CD4-positive, alpha-beta T cell (primary cell): ENCODE measurements around the gene SPAAR. TPM values are rescaled to one million over a fixed set of nuclear protein-coding genes. Genes with fewer than 3 reads are reported as not detected.

Source experiments
- ATAC-seq: fragments of 200-7000 bp; cut with Tn5 transposase; one replicate; pipeline ENCODE4 v1.10.0; 2022; ENCODE audit warnings: mild to moderate bottlenecking; ENCODE audit not compliant: poor library complexity
- CTCF ChIA-PET: fragments of 350-600 bp; sonication (Branson Sonifier 250); formaldehyde crosslinking; loops from one replicate; lab custom pipeline; 2021; ENCODE audit warnings: antibody characterized with exemption, inconsistent platforms; lab: Charles Lee
- POLR2A ChIA-PET: fragments of 350-600 bp; sonication (Branson Sonifier 250); formaldehyde crosslinking; loops from one replicate; lab custom pipeline; 2021; ENCODE audit warnings: antibody characterized with exemption, inconsistent platforms; lab: Charles Lee
- DNase-seq, 14 experiments: peaks; one replicate each; pipeline ENCODE4 v3.0.0-alpha.2; 2013 to 2020; ENCODE audit warnings: mixed read lengths in 2 of 14
- H3K27ac ChIP-seq, 2 donors: one replicate each; pipeline versions ENCODE4 v1.5.1 to v1.7.0; 2013; ENCODE audit warnings: low read length in 2 of 2, low read depth in 1 of 2, mild to moderate bottlenecking in 1 of 2
- H3K27me3 ChIP-seq, 2 experiments: 1 replicate in 1 of 2; 2 replicates in 1 of 2; pipeline versions ENCODE4 v1.6.1 to v1.7.0; 2013; ENCODE audit warnings: low read length in 2 of 2, control low read depth in 1 of 2, mild to moderate bottlenecking in 1 of 2, moderate library complexity in 1 of 2; ENCODE audit not compliant: insufficient read depth in 2 of 2, control insufficient read depth in 1 of 2
- H3K36me3 ChIP-seq: one replicate; pipeline ENCODE4 v1.6.1; 2013; ENCODE audit warnings: low read length, control low read depth; ENCODE audit not compliant: insufficient read depth
- H3K4me1 ChIP-seq: one replicate; pipeline ENCODE4 v1.6.1; 2013; ENCODE audit warnings: low read length, control low read depth; ENCODE audit not compliant: insufficient read depth
- H3K4me3 ChIP-seq: one replicate; pipeline ENCODE4 v1.5.1; 2013; ENCODE audit warnings: mild to moderate bottlenecking, low read length, moderate library complexity
- H3K9me3 ChIP-seq, 2 experiments: 1 replicate in 1 of 2; 2 replicates in 1 of 2; pipeline versions ENCODE4 v1.6.1 to v1.7.0; 2013; ENCODE audit warnings: low read length in 2 of 2, mild to moderate bottlenecking in 2 of 2, control low read depth in 1 of 2, moderate library complexity in 1 of 2; ENCODE audit not compliant: control insufficient read depth in 1 of 2, insufficient read depth in 1 of 2
- H3K27ac Mint-ChIP-seq: one replicate; pipeline ENCODE4 v1.8.0; 2020; ENCODE audit warnings: mixed read lengths
- H3K27me3 Mint-ChIP-seq: one replicate; pipeline ENCODE4 v1.8.0; 2021; ENCODE audit warnings: mixed read lengths
- H3K36me3 Mint-ChIP-seq: one replicate; pipeline ENCODE4 v1.8.0; 2021; ENCODE audit warnings: low read depth, mixed read lengths
- H3K4me1 Mint-ChIP-seq: one replicate; pipeline ENCODE4 v1.8.0; 2021; ENCODE audit warnings: low read depth, mixed read lengths
- H3K4me3 Mint-ChIP-seq: one replicate; pipeline ENCODE4 v1.8.0; 2020; ENCODE audit warnings: mild to moderate bottlenecking, mixed read lengths
- H3K9me3 Mint-ChIP-seq: one replicate; pipeline ENCODE4 v1.8.0; 2020; ENCODE audit warnings: mixed read lengths
- CTCF ChIP-seq: fragments of 200-600 bp; IDR thresholded peaks from one replicate; pipeline ENCODE4 v1.8.0; 2022; ENCODE audit warnings: antibody characterized with exemption, mild to moderate bottlenecking
- intact Hi-C, 2 experiments: fragments of 100-400 bp; cut with DNase I in 1 of 2; cut with micrococcal nuclease in 1 of 2; formaldehyde crosslinking; loops; one replicate each; pipeline versions ENCODE4 v1.15.1 to v1.9.0; 2023 to 2025; cut with DNase I, micrococcal nuclease
- total RNA-seq, 174 experiments: library from RNA in 2 of 174; stranded (reverse) in 2 of 174; gene quantifications; one replicate each; pipeline ENCODE4 v1.2.3 and lab custom pipeline; 2021 to 2026

The SPAAR gene
- total RNA-seq, 2 experiments from 2014 or later = not detected

- H3K4me3 ChIP-seq = no peak overlapping the region
- POLR2A ChIA-PET = interaction anchor here (1.0 to 2.2 kb wide), 2 partner anchors 26 to 32 kb away, joined by 3 to 5 read pairs; no protein-coding TSS in a partner anchor
- Mint-ChIP-seq H3K27ac (peak overlapping the region; percentile 88), H3K27me3 (no peaks in the 10 kb centered on the region), H3K4me3 (peak overlapping the region; percentile 71), H3K36me3 (no peaks in the 10 kb centered on the region), H3K9me3 (no peaks in the 10 kb centered on the region), H3K4me1 (peaks cover 75% of the 10 kb centered on the region)
- ATAC-seq = no peak
- H3K4me1 ChIP-seq = peaks cover 90% of the 10 kb centered on the region
- no peak for DNase-seq
- no peaks in the 10 kb centered on the region for H3K9me3 ChIP-seq
- no peak for TF ChIP-seq CTCF
- H3K27ac ChIP-seq = peak overlapping the region; percentile 21 to 78
- CTCF ChIA-PET = no interaction called here
- intact Hi-C loops = no loop called here
- no peaks in the 10 kb centered on the region for H3K27me3 ChIP-seq
- H3K36me3 ChIP-seq = no peaks in the 10 kb centered on the region
Measured at GRCh38 chr9:35908504-35909125, 675 bp upstream of the SPAAR start.

GRCh38 chr9:35909687-35910612, 660 bp downstream of the SPAAR start:
- peak overlapping the region; percentile 88 for H3K27ac Mint-ChIP-seq
- DNase-seq = no peak
- Histone ChIP-seq H3K27me3 (no peaks in the 10 kb centered on the region), H3K36me3 (no peaks in the 10 kb centered on the region), H3K27ac (peak overlapping the region; percentile 62 to 78), H3K9me3 (no peaks in the 10 kb centered on the region), H3K4me3 (no peak overlapping the region), H3K4me1 (peaks cover 82% of the 10 kb centered on the region)
- intact Hi-C loops = loop anchor here in 1 of 2 experiments (2.0 kb wide), 1 partner anchor 31 kb away; no protein-coding TSS in a partner anchor
- TF ChIP-seq CTCF = no peak
- ChIA-PET POLR2A (interaction anchor here (1.7 kb wide), 1 partner anchor 31 kb away, joined by 11 read pairs; no protein-coding TSS in a partner anchor), CTCF (interaction anchor here (1.2 kb wide), 1 partner anchor 9 kb away, joined by 4 read pairs; no protein-coding TSS in a partner anchor)
- peaks cover 64% of the 10 kb centered on the region for H3K4me1 Mint-ChIP-seq
- H3K27me3 Mint-ChIP-seq = no peaks in the 10 kb centered on the region
- H3K9me3 Mint-ChIP-seq = no peaks in the 10 kb centered on the region
- no peaks in the 10 kb centered on the region for H3K36me3 Mint-ChIP-seq
- H3K4me3 Mint-ChIP-seq = peak overlapping the region; percentile 45
- no peak for ATAC-seq

GRCh38 chr9:35910613-35911359, 1.5 kb downstream of the SPAAR start:
- no peaks in the 10 kb centered on the region for H3K27me3 ChIP-seq
- peak overlapping the region; percentile 62 to 78 for H3K27ac ChIP-seq
- H3K9me3 ChIP-seq = no peaks in the 10 kb centered on the region
- H3K36me3 ChIP-seq = no peaks in the 10 kb centered on the region
- peak overlapping the region; percentile 50 for H3K4me3 Mint-ChIP-seq
- intact Hi-C loops = loop anchor here in 1 of 2 experiments (2.0 kb wide), 1 partner anchor 30 kb away; no protein-coding TSS in a partner anchor
- H3K27me3 Mint-ChIP-seq = no peaks in the 10 kb centered on the region
- ChIA-PET POLR2A (interaction anchor here (0.6 to 1.7 kb wide), 7 partner anchors 8 to 35 kb away, joined by 3 to 11 read pairs (median 5); no protein-coding TSS in a partner anchor), CTCF (interaction anchor here (0.6 to 1.5 kb wide), 5 partner anchors 9 to 98 kb away, joined by 3 to 9 read pairs (median 4); no protein-coding TSS in a partner anchor)
- H3K4me1 Mint-ChIP-seq = peaks cover 57% of the 10 kb centered on the region
- peaks cover 73% of the 10 kb centered on the region for H3K4me1 ChIP-seq
- peak overlapping the region; percentile 88 for H3K27ac Mint-ChIP-seq
- ATAC-seq = peak; percentile 84
- no peaks in the 10 kb centered on the region for H3K36me3 Mint-ChIP-seq
- TF ChIP-seq CTCF = peak; percentile 56
- H3K4me3 ChIP-seq = no peak overlapping the region
- DNase-seq = peak in 12 of 14 experiments; percentile 27 to 79 (median 38)
- H3K9me3 Mint-ChIP-seq = no peaks in the 10 kb centered on the region
